ENCODE measurements around the gene RASD2. TPM values are rescaled to one million over a fixed set of nuclear protein-coding genes. Genes with fewer than 3 reads are reported as not detected.
A peak's percentile ranks its signal among the peaks of the same experiment; 100 is the strongest.

RASD2 gene
- total and polyA plus RNA-seq, 5 donors from 2014 or later = 0.06 to 1.0 TPM; not detected in 3

- H3K36me3 ChIP-seq (ENCODE audit: control insufficient read depth, insufficient read depth, low read length) = no peaks in the 10 kb centered on the region
- no peaks in the 10 kb centered on the region for H3K36me3 Mint-ChIP-seq
- no peak overlapping the region for H3K4me3 Mint-ChIP-seq
- no peaks in the 10 kb centered on the region for H3K4me1 Mint-ChIP-seq
- no peaks in the 10 kb centered on the region for H3K9me3 ChIP-seq (ENCODE audit: control insufficient read depth in 2 of 2, low read length in 2 of 2)
- DNase-seq (no peak), ATAC-seq (ENCODE audit: low read depth in 2 of 2) (no peak)
- H3K27ac Mint-ChIP-seq = no peak overlapping the region
- H3K27me3 ChIP-seq (ENCODE audit: control insufficient read depth, insufficient read depth, low read length) = no peaks in the 10 kb centered on the region
- no peaks in the 10 kb centered on the region for H3K27me3 Mint-ChIP-seq
- no peak overlapping the region for H3K4me3 ChIP-seq (ENCODE audit: low read depth, low read length)
- H3K4me1 ChIP-seq (ENCODE audit: control insufficient read depth, insufficient read depth, low read length, poor library complexity, severe bottlenecking) = no peaks in the 10 kb centered on the region
- H3K27ac ChIP-seq (ENCODE audit: insufficient read depth, low read length, poor library complexity, severe bottlenecking) = no peak overlapping the region
- H3K9me3 Mint-ChIP-seq = peaks cover 0 to 3% (median 0%) of the 10 kb centered on the region in 7 donors
Observed at GRCh38 chr22:35598396-35598710, 57.7 kb downstream of the RASD2 start.

- H3K4me3 Mint-ChIP-seq = no peak overlapping the region
- ATAC-seq (ENCODE audit: low read depth in 2 of 2) = no peak
Observed at GRCh38 chr22:35599364-35599763, 58.7 kb downstream of the RASD2 start.

GRCh38 chr22:35600476-35600875 lies 59.8 kb downstream of the RASD2 start:
- Histone ChIP-seq H3K36me3 (ENCODE audit: control insufficient read depth, insufficient read depth, low read length) (no peaks in the 10 kb centered on the region), H3K4me3 (ENCODE audit: low read depth, low read length) (no peak overlapping the region), H3K9me3 (ENCODE audit: control insufficient read depth in 2 of 2, low read length in 2 of 2) (no peaks in the 10 kb centered on the region), H3K27ac (ENCODE audit: insufficient read depth, low read length, poor library complexity, severe bottlenecking) (no peak overlapping the region), H3K4me1 (ENCODE audit: control insufficient read depth, insufficient read depth, low read length, poor library complexity, severe bottlenecking) (no peaks in the 10 kb centered on the region), H3K27me3 (ENCODE audit: control insufficient read depth, insufficient read depth, low read length) (no peaks in the 10 kb centered on the region)
- Mint-ChIP-seq H3K36me3 (no peaks in the 10 kb centered on the region), H3K9me3 (peaks cover 0 to 3% (median 0%) of the 10 kb centered on the region in 7 donors), H3K4me1 (no peaks in the 10 kb centered on the region), H3K27me3 (no peaks in the 10 kb centered on the region), H3K27ac (no peak overlapping the region), H3K4me3 (no peak overlapping the region)
- no peak for DNase-seq
- ATAC-seq (ENCODE audit: low read depth in 2 of 2) = no peak

More at GRCh38 chr22:35599364-35599763, 58.7 kb downstream of the RASD2 start:
- no peak for DNase-seq
- H3K9me3 Mint-ChIP-seq = peaks cover 0 to 3% (median 0%) of the 10 kb centered on the region in 7 donors
- no peaks in the 10 kb centered on the region for H3K36me3 Mint-ChIP-seq
- Histone ChIP-seq H3K9me3 (ENCODE audit: control insufficient read depth in 2 of 2, low read length in 2 of 2) (no peaks in the 10 kb centered on the region), H3K36me3 (ENCODE audit: control insufficient read depth, insufficient read depth, low read length) (no peaks in the 10 kb centered on the region), H3K4me1 (ENCODE audit: control insufficient read depth, insufficient read depth, low read length, poor library complexity, severe bottlenecking) (no peaks in the 10 kb centered on the region), H3K27me3 (ENCODE audit: control insufficient read depth, insufficient read depth, low read length) (no peaks in the 10 kb centered on the region), H3K27ac (ENCODE audit: insufficient read depth, low read length, poor library complexity, severe bottlenecking) (no peak overlapping the region), H3K4me3 (ENCODE audit: low read depth, low read length) (no peak overlapping the region)
- H3K4me1 Mint-ChIP-seq = no peaks in the 10 kb centered on the region
- H3K27ac Mint-ChIP-seq = no peak overlapping the region
- H3K27me3 Mint-ChIP-seq = no peaks in the 10 kb centered on the region

- peaks cover 0 to 3% (median 0%) of the 10 kb centered on the region in 7 donors for H3K9me3 Mint-ChIP-seq
- H3K36me3 Mint-ChIP-seq = no peaks in the 10 kb centered on the region
- Histone ChIP-seq H3K9me3 (ENCODE audit: control insufficient read depth in 2 of 2, low read length in 2 of 2) (no peaks in the 10 kb centered on the region), H3K4me1 (ENCODE audit: control insufficient read depth, insufficient read depth, low read length, poor library complexity, severe bottlenecking) (no peaks in the 10 kb centered on the region), H3K27me3 (ENCODE audit: control insufficient read depth, insufficient read depth, low read length) (no peaks in the 10 kb centered on the region), H3K4me3 (ENCODE audit: low read depth, low read length) (no peak overlapping the region), H3K27ac (ENCODE audit: insufficient read depth, low read length, poor library complexity, severe bottlenecking) (no peak overlapping the region), H3K36me3 (ENCODE audit: control insufficient read depth, insufficient read depth, low read length) (no peaks in the 10 kb centered on the region)
- no peaks in the 10 kb centered on the region for H3K27me3 Mint-ChIP-seq
- H3K27ac Mint-ChIP-seq = no peak overlapping the region
- no peak for DNase-seq
- H3K4me3 Mint-ChIP-seq = no peak overlapping the region
- ATAC-seq (ENCODE audit: low read depth in 2 of 2) = no peak
- no peaks in the 10 kb centered on the region for H3K4me1 Mint-ChIP-seq
Observed at GRCh38 chr22:35601013-35601580, 60.5 kb downstream of the RASD2 start.

- peak in 1 of 2 donors; percentile 39 for ATAC-seq (ENCODE audit: low read depth in 2 of 2)
- Mint-ChIP-seq H3K9me3 (peaks cover 0 to 3% (median 0%) of the 10 kb centered on the region in 7 donors), H3K27me3 (no peaks in the 10 kb centered on the region), H3K4me1 (no peaks in the 10 kb centered on the region), H3K4me3 (no peak overlapping the region), H3K36me3 (no peaks in the 10 kb centered on the region), H3K27ac (no peak overlapping the region)
- DNase-seq = no peak
- Histone ChIP-seq H3K4me1 (ENCODE audit: control insufficient read depth, insufficient read depth, low read length, poor library complexity, severe bottlenecking) (no peaks in the 10 kb centered on the region), H3K9me3 (ENCODE audit: control insufficient read depth in 2 of 2, low read length in 2 of 2) (no peaks in the 10 kb centered on the region), H3K4me3 (ENCODE audit: low read depth, low read length) (no peak overlapping the region), H3K27me3 (ENCODE audit: control insufficient read depth, insufficient read depth, low read length) (no peaks in the 10 kb centered on the region), H3K27ac (ENCODE audit: insufficient read depth, low read length, poor library complexity, severe bottlenecking) (no peak overlapping the region), H3K36me3 (ENCODE audit: control insufficient read depth, insufficient read depth, low read length) (no peaks in the 10 kb centered on the region)
Observed at GRCh38 chr22:35601743-35602615, 61.3 kb downstream of the RASD2 start.

Other genes with a start within 250 kb of the RASD2 start
- gene TOM1, start 240.9 kb upstream of the RASD2 start, total RNA-seq = 194 TPM
- 10 to 100 TPM; 54.8 to 73.4 (median 64.9) TPM for gene TOM1, start 240.9 kb upstream of the RASD2 start, polyA plus RNA-seq
- not detected for gene HMOX1, start 159.7 kb upstream of the RASD2 start, total RNA-seq
- gene HMOX1, start 159.7 kb upstream of the RASD2 start, polyA plus RNA-seq = 1 to 10 TPM in 3 of 4 donors, under 1 TPM in 1; 0.93 to 2.9 (median 1.7) TPM
- gene MCM5, start 140.7 kb upstream of the RASD2 start, total RNA-seq = 59.7 TPM
- 10 to 100 TPM; 40.6 to 50.9 (median 43.4) TPM for gene MCM5, start 140.7 kb upstream of the RASD2 start, polyA plus RNA-seq
- gene MB, start 76.5 kb downstream of the RASD2 start, total RNA-seq = not detected
- gene MB, start 76.5 kb downstream of the RASD2 start, polyA plus RNA-seq = not detected
- 71.9 TPM for gene APOL6, start 107.6 kb downstream of the RASD2 start, total RNA-seq
- 10 to 100 TPM; 17.8 to 22.1 (median 20.1) TPM for gene APOL6, start 107.6 kb downstream of the RASD2 start, polyA plus RNA-seq
- not detected for gene APOL5, start 177.0 kb downstream of the RASD2 start, total RNA-seq
- gene APOL5, start 177.0 kb downstream of the RASD2 start, polyA plus RNA-seq = not detected

All from CD4-positive, CD25-positive, alpha-beta regulatory T cell (primary cell).